ENCODE results near the gene DARS1.

The DARS1 gene

GRCh38 chr2:136016427-136016826 lies 31.0 kb upstream of the DARS1 start:
- Histone ChIP-seq H3K9me3 (ENCODE audit: insufficient read depth, low read depth, low read length) (no peaks in the 10 kb centered on the region), H3K27ac (ENCODE audit: low read depth, low read length) (no peak overlapping the region), H3K27me3 (ENCODE audit: insufficient read depth, low read length) (no peaks in the 10 kb centered on the region), H3K36me3 (ENCODE audit: insufficient read depth, low read length) (no peaks in the 10 kb centered on the region), H3K9ac (ENCODE audit: low read depth, low read length) (no peak overlapping the region), H3K4me3 (ENCODE audit: low read length) (no peak overlapping the region), H3K4me1 (ENCODE audit: insufficient read depth, low read length) (peaks cover 5% of the 10 kb centered on the region; the same call in 1 of the 2 replicates)
- WGBS = 90% methylated on average over 2 of the region's 2 CpGs

GRCh38 chr2:136015699-136016098 lies 30.3 kb upstream of the DARS1 start:
- Histone ChIP-seq H3K4me1 (ENCODE audit: insufficient read depth, low read length) (peaks cover 5% of the 10 kb centered on the region; the same call in 1 of the 2 replicates), H3K9me3 (ENCODE audit: insufficient read depth, low read depth, low read length) (no peaks in the 10 kb centered on the region), H3K36me3 (ENCODE audit: insufficient read depth, low read length) (no peaks in the 10 kb centered on the region), H3K27me3 (ENCODE audit: insufficient read depth, low read length) (no peaks in the 10 kb centered on the region), H3K4me3 (ENCODE audit: low read length) (no peak overlapping the region), H3K27ac (ENCODE audit: low read depth, low read length) (no peak overlapping the region), H3K9ac (ENCODE audit: low read depth, low read length) (no peak overlapping the region)
- WGBS = 93% methylated on average over 1 of the region's 1 CpG

- H3K27ac ChIP-seq (ENCODE audit: low read depth, low read length) = no peak overlapping the region
These were observed 29.0 kb upstream of the DARS1 start for GRCh38 chr2:136014411-136014810.

GRCh38 chr2:136013955-136014354 lies 28.5 kb upstream of the DARS1 start:
- H3K4me1 ChIP-seq (ENCODE audit: insufficient read depth, low read length) = peaks cover 5% of the 10 kb centered on the region; the same call in 1 of the 2 replicates
- 86% methylated on average over 4 of the region's 4 CpGs for WGBS
- H3K9ac ChIP-seq (ENCODE audit: low read depth, low read length) = 0 out of 2 replicates have a peak overlapping the region, but pooled peaks have one; percentile 6
- H3K27me3 ChIP-seq (ENCODE audit: insufficient read depth, low read length) = no peaks in the 10 kb centered on the region
- H3K27ac ChIP-seq (ENCODE audit: low read depth, low read length) = no peak overlapping the region
- no peaks in the 10 kb centered on the region for H3K36me3 ChIP-seq (ENCODE audit: insufficient read depth, low read length)
- no peak overlapping the region for H3K4me3 ChIP-seq (ENCODE audit: low read length)
- H3K9me3 ChIP-seq (ENCODE audit: insufficient read depth, low read depth, low read length) = no peaks in the 10 kb centered on the region

More at GRCh38 chr2:136014411-136014810, 29.0 kb upstream of the DARS1 start:
- Histone ChIP-seq H3K9ac (ENCODE audit: low read depth, low read length) (0 out of 2 replicates have a peak overlapping the region, but pooled peaks have one; percentile 6), H3K27me3 (ENCODE audit: insufficient read depth, low read length) (no peaks in the 10 kb centered on the region), H3K36me3 (ENCODE audit: insufficient read depth, low read length) (no peaks in the 10 kb centered on the region), H3K4me3 (ENCODE audit: low read length) (no peak overlapping the region), H3K9me3 (ENCODE audit: insufficient read depth, low read depth, low read length) (no peaks in the 10 kb centered on the region), H3K4me1 (ENCODE audit: insufficient read depth, low read length) (peaks cover 5% of the 10 kb centered on the region; the same call in 1 of the 2 replicates)
- WGBS = 82% methylated on average over 1 of the region's 2 CpGs

- no peak overlapping the region for H3K9ac ChIP-seq (ENCODE audit: low read depth, low read length)
- WGBS = 89% methylated on average over 2 of the region's 3 CpGs
- peaks cover 5% of the 10 kb centered on the region; the same call in 1 of the 2 replicates for H3K4me1 ChIP-seq (ENCODE audit: insufficient read depth, low read length)
- no peak overlapping the region for H3K4me3 ChIP-seq (ENCODE audit: low read length)
- no peak overlapping the region for H3K27ac ChIP-seq (ENCODE audit: low read depth, low read length)
- no peaks in the 10 kb centered on the region for H3K27me3 ChIP-seq (ENCODE audit: insufficient read depth, low read length)
- H3K9me3 ChIP-seq (ENCODE audit: insufficient read depth, low read depth, low read length) = no peaks in the 10 kb centered on the region
- H3K36me3 ChIP-seq (ENCODE audit: insufficient read depth, low read length) = no peaks in the 10 kb centered on the region
These were observed 27.8 kb upstream of the DARS1 start for GRCh38 chr2:136013136-136013685.

GRCh38 chr2:136012315-136012714 lies 26.9 kb upstream of the DARS1 start:
- Histone ChIP-seq H3K27ac (ENCODE audit: low read depth, low read length) (no peak overlapping the region), H3K27me3 (ENCODE audit: insufficient read depth, low read length) (no peaks in the 10 kb centered on the region), H3K36me3 (ENCODE audit: insufficient read depth, low read length) (no peaks in the 10 kb centered on the region), H3K9me3 (ENCODE audit: insufficient read depth, low read depth, low read length) (no peaks in the 10 kb centered on the region), H3K4me3 (ENCODE audit: low read length) (no peak overlapping the region), H3K4me1 (ENCODE audit: insufficient read depth, low read length) (peaks cover 5% of the 10 kb centered on the region; the same call in 1 of the 2 replicates), H3K9ac (ENCODE audit: low read depth, low read length) (no peak overlapping the region)
- WGBS = 94% methylated on average over 2 of the region's 2 CpGs

- no peak overlapping the region for H3K9ac ChIP-seq (ENCODE audit: low read depth, low read length)
- H3K4me1 ChIP-seq (ENCODE audit: insufficient read depth, low read length) = peaks cover 21% of the 10 kb centered on the region
- H3K9me3 ChIP-seq (ENCODE audit: insufficient read depth, low read depth, low read length) = no peaks in the 10 kb centered on the region
- no peak overlapping the region for H3K27ac ChIP-seq (ENCODE audit: low read depth, low read length)
- no peaks in the 10 kb centered on the region for H3K27me3 ChIP-seq (ENCODE audit: insufficient read depth, low read length)
- WGBS = 88% methylated on average over 2 of the region's 2 CpGs
- H3K4me3 ChIP-seq (ENCODE audit: low read length) = no peak overlapping the region
- no peaks in the 10 kb centered on the region for H3K36me3 ChIP-seq (ENCODE audit: insufficient read depth, low read length)
These were observed 24.7 kb upstream of the DARS1 start for GRCh38 chr2:136010126-136010525.

GRCh38 chr2:136008205-136008865 lies 22.9 kb upstream of the DARS1 start:
- no peaks in the 10 kb centered on the region for H3K27me3 ChIP-seq (ENCODE audit: insufficient read depth, low read length)

GRCh38 chr2:136006658-136007057 lies 21.2 kb upstream of the DARS1 start:
- H3K9ac ChIP-seq (ENCODE audit: low read depth, low read length) = no peak overlapping the region
- H3K4me3 ChIP-seq (ENCODE audit: low read length) = no peak overlapping the region; the same call in 1 of the 2 replicates
- H3K36me3 ChIP-seq (ENCODE audit: insufficient read depth, low read length) = no peaks in the 10 kb centered on the region
- H3K4me1 ChIP-seq (ENCODE audit: insufficient read depth, low read length) = peaks cover 16% of the 10 kb centered on the region
- no peak overlapping the region for H3K27ac ChIP-seq (ENCODE audit: low read depth, low read length)
- H3K27me3 ChIP-seq (ENCODE audit: insufficient read depth, low read length) = no peaks in the 10 kb centered on the region
- H3K9me3 ChIP-seq (ENCODE audit: insufficient read depth, low read depth, low read length) = peaks cover 3% of the 10 kb centered on the region; the same call in 1 of the 2 replicates
- 43% methylated on average over 3 of the region's 3 CpGs for WGBS

More at GRCh38 chr2:136008205-136008865, 22.9 kb upstream of the DARS1 start:
- WGBS = 93% methylated on average over 8 of the region's 9 CpGs
- Histone ChIP-seq H3K9me3 (ENCODE audit: insufficient read depth, low read depth, low read length) (peaks cover 3% of the 10 kb centered on the region; the same call in 1 of the 2 replicates), H3K4me1 (ENCODE audit: insufficient read depth, low read length) (peaks cover 16% of the 10 kb centered on the region), H3K36me3 (ENCODE audit: insufficient read depth, low read length) (no peaks in the 10 kb centered on the region), H3K27ac (ENCODE audit: low read depth, low read length) (no peak overlapping the region), H3K9ac (ENCODE audit: low read depth, low read length) (no peak overlapping the region), H3K4me3 (ENCODE audit: low read length) (no peak overlapping the region)

- Histone ChIP-seq H3K27ac (ENCODE audit: low read depth, low read length) (no peak overlapping the region), H3K4me3 (ENCODE audit: low read length) (no peak overlapping the region), H3K27me3 (ENCODE audit: insufficient read depth, low read length) (no peaks in the 10 kb centered on the region), H3K9ac (ENCODE audit: low read depth, low read length) (no peak overlapping the region), H3K9me3 (ENCODE audit: insufficient read depth, low read depth, low read length) (peaks cover 3% of the 10 kb centered on the region; the same call in 1 of the 2 replicates), H3K36me3 (ENCODE audit: insufficient read depth, low read length) (no peaks in the 10 kb centered on the region), H3K4me1 (ENCODE audit: insufficient read depth, low read length) (peaks cover 16% of the 10 kb centered on the region)
- WGBS = 76% methylated on average over 3 of the region's 3 CpGs
These were observed 20.2 kb upstream of the DARS1 start for GRCh38 chr2:136005462-136006196.

GRCh38 chr2:136004965-136005364 lies 19.5 kb upstream of the DARS1 start:
- 96% methylated on average over 2 of the region's 3 CpGs for WGBS
- Histone ChIP-seq H3K4me1 (ENCODE audit: insufficient read depth, low read length) (peaks cover 22% of the 10 kb centered on the region), H3K9ac (ENCODE audit: low read depth, low read length) (no peak overlapping the region), H3K4me3 (ENCODE audit: low read length) (no peak overlapping the region), H3K9me3 (ENCODE audit: insufficient read depth, low read depth, low read length) (peaks cover 3% of the 10 kb centered on the region; the same call in 1 of the 2 replicates), H3K36me3 (ENCODE audit: insufficient read depth, low read length) (no peaks in the 10 kb centered on the region), H3K27ac (ENCODE audit: low read depth, low read length) (no peak overlapping the region), H3K27me3 (ENCODE audit: insufficient read depth, low read length) (no peaks in the 10 kb centered on the region)

All from HUES64 (cell line).